Panc1 (cell line): Measurements from ENCODE around the gene SOX5. TPM values are rescaled to one million over a fixed set of nuclear protein-coding genes. Genes with fewer than 3 reads are reported as not detected.

Experiments
- ATAC-seq: fragments of 200-7000 bp; cut with Tn5 transposase; 2 replicates; pipeline ENCODE4 v1.9.1; 2020; ENCODE audit warnings: mild to moderate bottlenecking, moderate library complexity
- BruUV-seq: library from RNA; stranded (reverse); fragments of 400-500 nt; replicated peaks from 2 replicates; lab custom pipeline; 2021; lab: Mats Ljungman, UMichigan
- CTCF ChIA-PET: fragments of 300-600 bp; sonication (Branson Sonifier 250); formaldehyde crosslinking; loops from one replicate; lab custom pipeline; 2022; ENCODE audit warnings: antibody characterized with exemption; lab: Charles Lee
- POLR2A ChIA-PET: fragments of 300-600 bp; sonication (Branson Sonifier 250); formaldehyde crosslinking; loops from one replicate; lab custom pipeline; 2022; ENCODE audit warnings: antibody characterized with exemption; lab: Charles Lee
- DNase-seq: peaks from one replicate; pipeline ENCODE4 v3.0.0-alpha.2; 2010; ENCODE audit warnings: low read depth, low spot score
- H3K27ac ChIP-seq: 2 replicates; pipeline ENCODE4 v1.5.1; 2011; ENCODE audit warnings: mild to moderate bottlenecking, low read length, inconsistent platforms
- H3K27me3 ChIP-seq: fragments of 200-500 bp; sonication (Bioruptor generic); 2 replicates; pipeline ENCODE4 v1.6.0; 2014; ENCODE audit warnings: low read length, inconsistent platforms; ENCODE audit not compliant: control insufficient read depth, insufficient read depth
- H3K36me3 ChIP-seq: fragments of 200-500 bp; sonication (Bioruptor generic); 2 replicates; pipeline ENCODE4 v1.5.1; 2014; ENCODE audit warnings: inconsistent platforms, mild to moderate bottlenecking, low read length, moderate library complexity; ENCODE audit not compliant: control insufficient read depth, insufficient read depth
- H3K4me1 ChIP-seq: 2 replicates; pipeline ENCODE4 v1.5.1; 2011; ENCODE audit warnings: inconsistent platforms, mild to moderate bottlenecking, low read length, moderate library complexity; ENCODE audit not compliant: control insufficient read depth, insufficient read depth
- H3K4me3 ChIP-seq, 2 experiments: 2 replicates each; pipeline ENCODE4 v1.5.1; 2011 to 2012; ENCODE audit warnings: low read depth in 2 of 2, low read length in 2 of 2, mild to moderate bottlenecking in 2 of 2, inconsistent platforms in 1 of 2, moderate library complexity in 1 of 2
- H3K9me3 ChIP-seq: fragments of 200-500 bp; sonication (Bioruptor generic); 2 replicates; pipeline ENCODE4 v1.5.1; 2014; ENCODE audit warnings: low read depth, mild to moderate bottlenecking, inconsistent platforms, low read length, moderate library complexity; ENCODE audit not compliant: control insufficient read depth, insufficient read depth
- POLR2AphosphoS5 ChIP-seq: IDR thresholded peaks from 2 replicates; pipeline ENCODE4 v1.6.1; 2012; ENCODE audit warnings: mild to moderate bottlenecking, low read depth, low read length, moderate library complexity
- SIN3A ChIP-seq: IDR thresholded peaks from 2 replicates; pipeline ENCODE4 v1.6.1; 2012; ENCODE audit warnings: low read depth, mild to moderate bottlenecking, low read length, moderate library complexity, borderline replicate concordance; ENCODE audit not compliant: insufficient read depth
- TCF7L2 ChIP-seq: IDR thresholded peaks from 2 replicates; pipeline ENCODE4 v1.6.1; 2011; ENCODE audit warnings: mild to moderate bottlenecking, low read depth, low read length, inconsistent platforms
- in situ Hi-C: cut with HindIII; loops from 2 replicates; pipeline ENCODE4 v1.10.0; 2016; ENCODE audit warnings: low sequenced_read_pairs, low pct_unique_long_range_greater_than_20kb
- intact Hi-C: fragments of 100-400 bp; cut with micrococcal nuclease; formaldehyde crosslinking; loops from one replicate; pipeline ENCODE4 v1.10.0; 2022; ENCODE audit not compliant: unreplicated experiment
- total RNA-seq: library from RNA; stranded (reverse); gene quantifications from one replicate; pipeline ENCODE4 v1.2.1, GENCODE V29; 2021; ENCODE audit not compliant: unreplicated experiment
- TF ChIP-seq, protein P1 (sequence below): fragments of 450-650 bp; IDR thresholded peaks from 2 replicates; pipeline ENCODE4 v1.5.1; 2017; ENCODE audit warnings: mild to moderate bottlenecking
- TF ChIP-seq, protein P2 (sequence below), 2 experiments: IDR thresholded peaks; 2 replicates each; pipeline ENCODE4 v1.6.1; 2011 to 2012; ENCODE audit warnings: low read depth in 2 of 2, control low read depth in 1 of 2, low read length in 1 of 2, mild to moderate bottlenecking in 1 of 2, moderate library complexity in 1 of 2; ENCODE audit not compliant: insufficient read depth in 1 of 2

SOX5 gene
- total RNA-seq, 1 experiment from 2014 or later, result 0.23 TPM

DNA sequence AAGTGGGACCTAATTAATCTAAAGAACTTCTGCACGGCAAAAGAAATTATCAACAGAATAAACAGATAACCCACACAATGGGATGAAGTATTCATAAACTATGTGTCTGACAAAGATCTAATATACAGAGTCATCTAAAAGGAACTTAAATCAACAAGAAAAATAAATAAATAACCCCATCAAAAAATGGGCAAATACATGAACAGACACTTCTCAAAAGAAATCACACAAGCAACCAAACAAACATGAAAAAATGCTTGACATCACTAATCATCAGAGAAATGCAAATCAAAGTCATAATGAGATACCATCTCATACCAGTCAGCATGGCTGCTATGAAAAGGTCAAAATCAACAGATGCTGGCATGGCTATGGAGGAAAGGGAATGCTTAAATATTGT is 466.9 kb downstream of the SOX5 start:
- no peak overlapping the region for H3K27ac ChIP-seq
- DNase-seq (no peak), ATAC-seq (no peak)
- H3K4me3 ChIP-seq, result no peak overlapping the region
- no TSS peak for BruUV-seq
- no peaks in the 10 kb centered on the region for H3K27me3 ChIP-seq
- POLR2A ChIA-PET, result no interaction called here
- H3K4me1 ChIP-seq, result no peaks in the 10 kb centered on the region
- TF ChIP-seq POLR2AphosphoS5 (no peak), TCF7L2 (no peak), SIN3A (no peak)
- TF ChIP-seq, protein P1, sequence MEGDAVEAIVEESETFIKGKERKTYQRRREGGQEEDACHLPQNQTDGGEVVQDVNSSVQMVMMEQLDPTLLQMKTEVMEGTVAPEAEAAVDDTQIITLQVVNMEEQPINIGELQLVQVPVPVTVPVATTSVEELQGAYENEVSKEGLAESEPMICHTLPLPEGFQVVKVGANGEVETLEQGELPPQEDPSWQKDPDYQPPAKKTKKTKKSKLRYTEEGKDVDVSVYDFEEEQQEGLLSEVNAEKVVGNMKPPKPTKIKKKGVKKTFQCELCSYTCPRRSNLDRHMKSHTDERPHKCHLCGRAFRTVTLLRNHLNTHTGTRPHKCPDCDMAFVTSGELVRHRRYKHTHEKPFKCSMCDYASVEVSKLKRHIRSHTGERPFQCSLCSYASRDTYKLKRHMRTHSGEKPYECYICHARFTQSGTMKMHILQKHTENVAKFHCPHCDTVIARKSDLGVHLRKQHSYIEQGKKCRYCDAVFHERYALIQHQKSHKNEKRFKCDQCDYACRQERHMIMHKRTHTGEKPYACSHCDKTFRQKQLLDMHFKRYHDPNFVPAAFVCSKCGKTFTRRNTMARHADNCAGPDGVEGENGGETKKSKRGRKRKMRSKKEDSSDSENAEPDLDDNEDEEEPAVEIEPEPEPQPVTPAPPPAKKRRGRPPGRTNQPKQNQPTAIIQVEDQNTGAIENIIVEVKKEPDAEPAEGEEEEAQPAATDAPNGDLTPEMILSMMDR, result no peak
- TF ChIP-seq, protein P2, sequence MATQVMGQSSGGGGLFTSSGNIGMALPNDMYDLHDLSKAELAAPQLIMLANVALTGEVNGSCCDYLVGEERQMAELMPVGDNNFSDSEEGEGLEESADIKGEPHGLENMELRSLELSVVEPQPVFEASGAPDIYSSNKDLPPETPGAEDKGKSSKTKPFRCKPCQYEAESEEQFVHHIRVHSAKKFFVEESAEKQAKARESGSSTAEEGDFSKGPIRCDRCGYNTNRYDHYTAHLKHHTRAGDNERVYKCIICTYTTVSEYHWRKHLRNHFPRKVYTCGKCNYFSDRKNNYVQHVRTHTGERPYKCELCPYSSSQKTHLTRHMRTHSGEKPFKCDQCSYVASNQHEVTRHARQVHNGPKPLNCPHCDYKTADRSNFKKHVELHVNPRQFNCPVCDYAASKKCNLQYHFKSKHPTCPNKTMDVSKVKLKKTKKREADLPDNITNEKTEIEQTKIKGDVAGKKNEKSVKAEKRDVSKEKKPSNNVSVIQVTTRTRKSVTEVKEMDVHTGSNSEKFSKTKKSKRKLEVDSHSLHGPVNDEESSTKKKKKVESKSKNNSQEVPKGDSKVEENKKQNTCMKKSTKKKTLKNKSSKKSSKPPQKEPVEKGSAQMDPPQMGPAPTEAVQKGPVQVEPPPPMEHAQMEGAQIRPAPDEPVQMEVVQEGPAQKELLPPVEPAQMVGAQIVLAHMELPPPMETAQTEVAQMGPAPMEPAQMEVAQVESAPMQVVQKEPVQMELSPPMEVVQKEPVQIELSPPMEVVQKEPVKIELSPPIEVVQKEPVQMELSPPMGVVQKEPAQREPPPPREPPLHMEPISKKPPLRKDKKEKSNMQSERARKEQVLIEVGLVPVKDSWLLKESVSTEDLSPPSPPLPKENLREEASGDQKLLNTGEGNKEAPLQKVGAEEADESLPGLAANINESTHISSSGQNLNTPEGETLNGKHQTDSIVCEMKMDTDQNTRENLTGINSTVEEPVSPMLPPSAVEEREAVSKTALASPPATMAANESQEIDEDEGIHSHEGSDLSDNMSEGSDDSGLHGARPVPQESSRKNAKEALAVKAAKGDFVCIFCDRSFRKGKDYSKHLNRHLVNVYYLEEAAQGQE (IDR thresholded peaks at IDR 0.05; ENCODE audit: insufficient read depth in 1 of 2, low read depth in 2 of 2, low read length in 1 of 2), result no peak
- H3K36me3 ChIP-seq, result no peaks in the 10 kb centered on the region
- intact Hi-C loops, result no loop called here
- no peaks in the 10 kb centered on the region for H3K9me3 ChIP-seq
- CTCF ChIA-PET, result no interaction called here
- in situ Hi-C loops, result no loop called here
